ENCODE results near the gene PCDHGA6.
A peak's percentile ranks its signal among the peaks of the same experiment; 100 is the strongest.
"Not testable (repeated sequence)": the region's sequence is repeated elsewhere in the genome, so short reads cannot be mapped to it uniquely, and the experiment has no call there.

PCDHGA6 gene

GRCh38 chr5:141394401-141395187, 20.9 kb downstream of the PCDHGA6 start:
- DNase-seq, result not testable (repeated sequence)

- peak; percentile 44 for DNase-seq
These were observed 24.3 kb downstream of the PCDHGA6 start, which contains the start of gene PCDHGB5 for GRCh38 chr5:141397756-141398551. TSS of gene PCDHGB5 (plus strand) at chr5:141397947. CDS start at chr5:141398128, 181 bp downstream.

GRCh38 chr5:141398608-141399007, 24.9 kb downstream of the PCDHGA6 start:
- DNase-seq, result no peak

GRCh38 chr5:141399555-141400258, 26.0 kb downstream of the PCDHGA6 start:
- DNase-seq, result no peak

GRCh38 chr5:141402553-141403243, 29.0 kb downstream of the PCDHGA6 start, which contains the start of gene PCDHGA9:
TSS of gene PCDHGA9 (plus strand) at chr5:141402778. CDS start at chr5:141402953, 175 bp downstream.
- DNase-seq, result peak; percentile 23

GRCh38 chr5:141403387-141403786, 29.7 kb downstream of the PCDHGA6 start:
- no peak for DNase-seq

- DNase-seq, result peak; percentile 42
These were observed 34.3 kb downstream of the PCDHGA6 start, which contains the start of gene PCDHGB6 for GRCh38 chr5:141407790-141408505. TSS of gene PCDHGB6 (plus strand) at chr5:141408021. CDS start at chr5:141408203, 182 bp downstream.

GRCh38 chr5:141409598-141410306, 36.1 kb downstream of the PCDHGA6 start:
- no peak for DNase-seq

GRCh38 chr5:141411575-141411974, 37.9 kb downstream of the PCDHGA6 start:
- no peak for DNase-seq

GRCh38 chr5:141412854-141413539, 39.3 kb downstream of the PCDHGA6 start, which contains the start of gene PCDHGA10:
TSS of gene PCDHGA10 (plus strand) at chr5:141412987. CDS start at chr5:141413176, 189 bp downstream.
- DNase-seq, result peak; percentile 63

GRCh38 chr5:141413540-141414069, 39.9 kb downstream of the PCDHGA6 start:
- no peak for DNase-seq

- not testable (repeated sequence) for DNase-seq
These were observed 41.0 kb downstream of the PCDHGA6 start for GRCh38 chr5:141414548-141415274.

GRCh38 chr5:141415275-141415618, 41.6 kb downstream of the PCDHGA6 start:
- not testable (repeated sequence) for DNase-seq

- DNase-seq, result peak; percentile 40
These were observed 43.9 kb downstream of the PCDHGA6 start, which contains the start of gene PCDHGB7 for GRCh38 chr5:141417494-141418172. TSS of gene PCDHGB7 (plus strand) at chr5:141417677. CDS start at chr5:141417860, 183 bp downstream.

- no peak for DNase-seq
These were observed 45.6 kb downstream of the PCDHGA6 start for GRCh38 chr5:141419074-141419880.

- DNase-seq, result peak; percentile 50
These were observed 47.3 kb downstream of the PCDHGA6 start, which contains the start of gene PCDHGA11 for GRCh38 chr5:141420855-141421488. TSS of gene PCDHGA11 (plus strand) at chr5:141421051. CDS start at chr5:141421228, 177 bp downstream.

- no peak for DNase-seq
These were observed 47.8 kb downstream of the PCDHGA6 start for GRCh38 chr5:141421489-141421855.
